Fibroblast of peridontal ligament (primary cell): ENCODE results near the gene LRRC4C.
A peak's percentile ranks its signal among the peaks of the same experiment; 100 is the strongest.

Experiments used
- DNase-seq: peaks from one replicate; pipeline ENCODE4 v3.0.0-alpha.2; 2010; ENCODE audit errors: extremely low read depth

Gene LRRC4C

DNA sequence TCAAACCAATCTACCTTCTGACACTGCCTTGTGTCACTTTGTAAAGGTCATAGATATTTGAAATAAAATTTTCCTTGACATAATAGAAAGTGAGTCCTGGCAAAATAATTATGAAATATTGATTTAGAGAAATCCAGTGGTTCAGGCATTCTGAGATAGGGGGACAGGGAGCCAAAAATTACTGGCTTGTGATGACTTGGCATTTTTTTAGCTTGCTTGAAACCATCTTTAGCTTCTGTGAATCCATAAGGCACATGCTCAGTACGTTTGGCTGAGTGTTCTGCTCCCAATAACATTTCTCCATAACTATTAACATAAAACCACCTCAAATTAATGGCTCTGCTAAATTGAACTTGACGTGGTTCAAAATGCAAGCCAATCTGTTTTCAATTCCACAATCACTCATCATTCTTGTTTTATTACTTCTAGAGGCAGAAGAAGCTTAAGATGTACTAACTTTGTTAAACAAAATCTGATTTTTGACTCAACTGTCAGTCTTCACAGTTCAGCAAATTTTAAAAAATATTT is 209.0 kb downstream of the LRRC4C start:
- no peak for DNase-seq

DNA sequence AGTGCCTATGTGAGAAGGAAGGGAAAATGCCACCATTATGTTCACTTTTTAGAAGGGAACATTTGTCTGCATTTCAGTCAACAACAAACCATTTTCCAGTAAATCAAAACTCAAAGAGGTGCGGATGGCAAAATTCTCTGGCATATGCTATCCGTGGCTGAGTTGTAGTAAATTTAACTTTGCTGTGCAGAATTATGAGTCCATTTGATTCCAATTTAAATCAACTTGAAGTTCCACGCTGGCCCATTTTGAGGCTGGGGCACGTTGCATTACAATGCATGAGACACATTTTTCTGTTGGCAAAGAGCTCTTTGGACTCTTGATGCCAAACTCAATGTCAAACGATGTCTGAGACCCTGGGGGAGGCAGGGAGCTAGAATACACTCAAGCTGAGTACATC is 211.8 kb downstream of the LRRC4C start:
- no peak for DNase-seq

DNA sequence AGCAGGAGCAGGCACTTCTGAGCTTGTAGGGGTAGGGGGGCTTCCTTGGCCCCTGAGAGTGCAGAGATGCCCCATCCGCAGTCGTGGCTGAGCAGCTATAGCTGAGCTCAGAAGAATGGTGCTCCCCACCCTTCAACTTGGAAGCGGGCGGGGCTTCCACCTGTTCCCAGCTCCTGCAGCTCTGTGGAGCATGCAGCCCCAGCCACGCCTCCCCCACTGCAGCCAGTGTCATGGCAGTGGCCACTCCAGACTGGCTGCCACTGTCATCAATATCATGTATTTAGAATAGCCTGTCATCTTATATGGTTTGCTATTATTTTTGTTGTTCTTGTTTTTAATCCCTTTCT is 213.1 kb downstream of the LRRC4C start:
- no peak for DNase-seq

DNA sequence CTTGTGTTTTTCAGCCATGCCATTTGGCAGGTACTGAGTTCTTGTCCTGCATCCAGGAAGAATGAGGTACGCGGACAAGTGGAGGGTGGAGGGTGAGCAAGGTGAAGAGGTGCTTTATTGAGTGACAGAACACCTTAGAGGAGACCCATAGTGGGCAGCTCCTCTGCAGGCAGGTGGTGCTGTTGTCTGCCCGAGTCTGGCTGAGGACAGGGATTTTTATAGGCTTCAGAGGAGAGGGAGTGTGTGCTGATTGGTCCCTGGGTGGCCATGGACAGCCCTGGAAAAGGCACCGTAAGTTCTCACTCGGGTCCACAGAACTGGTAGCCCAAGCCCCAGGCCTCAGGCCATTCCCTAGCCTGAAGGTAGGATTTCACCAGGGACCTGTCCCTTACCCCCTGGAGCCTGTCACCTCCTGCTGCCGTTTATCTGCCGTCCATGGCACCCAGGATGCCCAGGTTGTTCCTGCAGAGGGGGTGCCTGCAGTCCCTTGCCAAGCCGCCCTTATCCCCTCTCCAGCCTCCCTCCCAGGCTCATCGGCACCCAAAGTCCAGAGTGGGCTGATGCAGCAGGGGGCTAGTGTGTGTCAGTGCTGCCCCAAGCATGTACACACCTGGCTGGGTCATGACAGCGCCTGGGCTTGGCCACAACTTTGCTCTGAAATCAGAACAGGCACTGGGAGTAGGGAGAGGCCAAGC is 213.6 kb downstream of the LRRC4C start:
- DNase-seq = no peak

DNA sequence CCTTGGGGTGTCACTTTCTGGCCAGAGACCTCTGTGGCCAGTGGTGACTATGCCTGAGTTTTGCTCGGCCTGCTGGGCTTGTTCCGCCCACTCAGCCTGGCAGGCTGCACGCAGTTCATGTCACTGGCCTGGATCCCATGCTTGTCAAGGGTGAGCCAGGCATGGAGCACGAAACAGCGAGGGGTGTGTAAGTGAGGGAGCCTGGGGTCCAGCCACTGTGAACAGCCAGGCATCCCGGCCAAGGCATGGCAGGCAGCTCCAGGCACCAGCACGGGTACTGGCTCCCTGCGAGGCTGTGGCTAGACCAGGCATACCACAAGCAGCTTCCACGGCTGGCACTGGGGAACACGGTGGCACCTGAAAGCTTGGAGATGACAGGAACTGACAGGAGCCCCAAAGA is 214.3 kb downstream of the LRRC4C start:
- DNase-seq = no peak

DNA sequence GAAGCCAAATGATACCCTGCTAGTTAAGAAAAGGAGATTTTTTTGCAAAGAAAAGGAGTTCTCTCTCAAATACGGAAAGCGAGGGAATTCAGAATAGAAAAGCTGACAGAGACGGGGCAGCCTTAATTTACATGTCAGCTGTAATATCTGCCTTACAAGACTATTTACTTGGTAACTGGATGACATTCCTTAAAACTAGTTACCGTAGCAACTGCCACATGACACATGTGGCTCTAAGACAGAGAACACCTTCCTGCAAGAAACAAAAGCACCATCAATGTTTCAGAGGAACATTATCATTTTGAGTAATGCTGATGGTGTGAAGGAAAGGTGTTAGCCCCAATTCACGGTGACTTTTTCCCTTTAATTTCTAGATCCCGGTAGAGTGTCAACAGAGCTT is 222.1 kb downstream of the LRRC4C start:
- no peak for DNase-seq

DNA sequence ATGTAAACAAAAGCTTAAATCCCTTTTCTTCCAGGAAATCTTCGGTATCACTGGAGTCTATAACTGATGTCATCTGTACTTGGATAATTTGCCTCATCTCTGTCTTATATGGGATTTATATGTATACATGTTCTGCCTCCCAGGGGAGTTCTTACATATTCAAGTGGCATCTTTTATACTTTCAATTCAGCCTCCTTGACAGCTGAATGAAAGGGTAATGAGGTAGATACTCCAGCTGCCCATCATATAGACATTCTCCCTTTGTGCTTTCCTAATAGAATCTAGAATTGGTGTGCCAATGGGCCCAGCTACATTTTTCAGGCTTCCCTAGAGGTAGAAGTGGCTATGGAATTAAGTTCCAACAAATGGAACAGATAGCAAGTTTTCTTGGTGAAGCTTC is 223.8 kb downstream of the LRRC4C start:
- DNase-seq = no peak

DNA sequence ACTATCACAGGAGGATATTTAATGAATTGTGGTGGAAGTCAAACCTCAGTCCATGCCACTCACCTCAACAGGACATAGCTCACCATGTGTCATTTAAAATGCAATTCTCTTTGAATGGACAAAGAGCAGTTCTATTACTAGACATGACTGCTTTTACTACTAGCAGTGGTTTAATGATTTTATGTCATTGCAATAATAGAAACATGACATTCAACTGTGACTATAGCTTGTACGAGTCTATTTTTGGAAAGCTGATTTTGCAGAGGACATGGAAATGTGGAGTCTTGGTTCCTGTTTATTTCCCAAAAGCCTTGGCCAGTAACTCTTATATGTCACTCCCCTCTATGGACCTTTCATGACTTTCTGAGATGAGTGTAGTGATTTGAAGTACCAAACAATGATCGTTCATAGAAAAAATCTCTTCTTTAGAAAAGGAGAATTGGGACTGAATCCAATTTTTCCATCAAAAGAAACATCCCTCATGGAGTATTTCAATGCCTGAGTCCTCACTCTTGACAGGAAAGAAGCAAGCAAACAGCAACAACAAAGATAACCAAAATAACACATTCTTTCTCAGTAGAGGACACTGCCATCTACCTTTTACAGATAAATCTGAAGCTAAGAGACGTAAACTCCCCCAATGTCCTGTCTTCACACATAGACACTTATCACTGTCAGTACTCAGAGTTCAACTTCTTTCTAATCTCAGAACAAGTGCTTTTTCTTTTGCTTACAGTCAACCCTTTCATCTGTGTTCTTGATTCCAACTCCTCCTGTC is 233.4 kb downstream of the LRRC4C start:
- no peak for DNase-seq

DNA sequence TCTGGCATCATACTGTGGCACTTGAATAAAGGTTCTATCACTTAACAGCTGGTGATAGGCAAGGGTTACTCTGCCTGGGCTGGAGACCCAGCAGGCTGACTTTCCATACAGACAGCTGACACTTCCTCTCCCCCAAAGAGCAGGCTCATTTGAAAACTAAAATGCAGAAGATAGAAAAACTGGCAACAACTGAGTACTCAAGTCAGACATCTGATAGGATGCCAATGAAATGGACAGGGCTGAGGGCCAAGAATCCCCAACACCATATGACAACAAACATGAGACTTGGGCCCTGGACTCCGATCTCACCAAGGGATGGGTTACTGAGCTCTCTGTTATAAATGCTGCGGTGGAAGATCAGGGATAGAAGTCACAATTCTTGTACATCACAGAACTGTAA is 237.2 kb downstream of the LRRC4C start:
- DNase-seq = no peak

DNA sequence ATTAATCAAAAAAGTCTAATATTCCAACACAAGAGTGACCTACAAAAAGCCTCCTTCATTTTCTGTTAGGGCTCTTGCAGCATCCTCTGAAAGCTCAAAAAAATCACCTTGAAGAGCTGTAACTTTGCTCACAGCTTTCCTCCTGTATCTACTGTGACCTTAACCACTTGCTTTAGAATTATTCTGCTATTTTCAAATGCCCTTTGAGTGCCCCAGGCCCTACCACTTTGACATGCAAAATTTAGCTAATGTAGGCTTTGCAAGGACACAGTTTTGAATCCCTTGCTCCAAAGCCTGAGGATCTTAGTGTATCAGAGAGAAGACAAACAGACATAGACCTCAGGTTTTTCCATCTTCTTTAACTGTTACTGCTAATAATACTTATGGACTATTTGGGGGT is 253.1 kb downstream of the LRRC4C start:
- DNase-seq = no peak

DNA sequence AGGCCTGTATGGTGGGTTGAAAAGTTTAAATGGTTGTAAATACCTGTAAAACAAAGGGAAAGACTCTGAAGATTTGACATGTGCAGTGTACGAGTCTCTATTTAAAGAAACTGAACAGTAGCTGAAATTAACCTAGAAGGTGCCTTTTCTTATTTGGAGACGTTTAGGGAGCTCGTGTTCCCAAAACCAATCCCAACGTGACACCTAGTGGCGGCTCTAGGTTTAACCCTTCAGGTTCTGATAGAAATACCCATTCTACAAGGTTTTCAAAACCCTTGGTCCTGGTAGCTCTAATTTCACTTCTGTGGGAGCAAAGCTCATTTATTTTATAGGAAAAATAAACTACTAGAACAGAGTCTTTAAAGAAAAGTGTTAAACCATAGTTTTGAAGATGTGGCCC is 258.3 kb downstream of the LRRC4C start:
- DNase-seq = peak; percentile 4

DNA sequence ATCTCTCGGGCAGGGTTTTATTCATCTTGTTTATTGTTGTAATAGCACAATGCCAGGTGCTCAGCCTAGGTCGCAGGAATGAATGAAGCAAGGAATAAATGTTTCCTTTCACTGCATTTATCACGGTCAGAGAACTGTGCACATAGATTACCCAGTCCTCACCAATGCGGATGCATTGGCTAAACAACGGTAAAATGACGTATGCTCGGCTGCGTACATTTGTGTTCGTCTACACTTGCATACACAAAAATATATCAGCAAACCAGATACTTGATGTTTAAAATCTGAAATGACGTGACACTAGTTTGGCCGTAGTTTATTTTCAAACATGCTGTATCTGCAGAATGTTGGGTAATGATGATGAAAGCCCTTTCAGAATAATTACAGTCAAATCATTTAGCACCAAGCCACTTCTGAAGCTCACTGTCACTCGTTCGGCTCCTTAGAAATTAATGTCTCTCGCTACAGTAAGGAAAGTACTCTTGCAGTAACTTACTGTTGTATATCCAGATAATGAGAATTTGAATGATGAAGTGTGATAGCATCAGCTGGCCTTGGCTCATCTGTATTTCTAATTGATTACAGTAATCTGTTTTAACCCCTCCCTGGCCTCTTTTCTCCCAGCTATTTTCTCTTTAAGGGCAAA is 268.9 kb downstream of the LRRC4C start:
- no peak for DNase-seq

DNA sequence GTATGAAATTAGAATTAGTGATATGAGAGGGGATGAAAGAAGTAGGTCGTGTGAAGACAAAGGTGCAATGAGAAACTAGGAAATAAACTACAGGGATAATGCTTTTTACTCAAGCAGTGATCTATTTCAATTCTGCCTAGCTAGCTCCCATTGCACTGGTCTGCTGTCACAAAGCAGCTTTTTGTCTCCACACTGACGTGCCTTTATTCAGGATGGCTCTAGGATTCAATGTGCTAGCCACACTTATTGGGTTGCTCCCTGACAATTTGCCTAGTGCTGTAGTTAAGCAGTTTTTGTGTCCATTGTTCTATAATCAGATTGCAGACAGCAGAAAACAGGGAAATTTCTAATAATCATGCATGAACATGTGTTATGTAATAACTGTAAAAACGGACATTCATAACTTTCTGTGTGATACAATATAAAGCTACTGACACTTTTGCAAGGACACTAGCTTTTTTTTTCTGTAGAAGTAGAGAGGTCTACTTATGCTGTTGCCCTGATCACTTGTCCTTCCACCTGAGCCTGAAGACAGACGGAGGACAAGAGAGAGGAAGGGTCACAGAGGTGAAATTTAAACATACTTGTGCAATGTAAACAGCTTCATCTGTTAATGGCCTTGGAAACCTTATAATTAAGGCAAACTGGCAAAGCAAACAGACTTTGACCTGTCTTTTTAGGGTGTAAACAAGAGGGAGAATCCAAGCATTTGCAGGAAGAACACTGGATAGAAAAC is 269.6 kb downstream of the LRRC4C start:
- DNase-seq = no peak

DNA sequence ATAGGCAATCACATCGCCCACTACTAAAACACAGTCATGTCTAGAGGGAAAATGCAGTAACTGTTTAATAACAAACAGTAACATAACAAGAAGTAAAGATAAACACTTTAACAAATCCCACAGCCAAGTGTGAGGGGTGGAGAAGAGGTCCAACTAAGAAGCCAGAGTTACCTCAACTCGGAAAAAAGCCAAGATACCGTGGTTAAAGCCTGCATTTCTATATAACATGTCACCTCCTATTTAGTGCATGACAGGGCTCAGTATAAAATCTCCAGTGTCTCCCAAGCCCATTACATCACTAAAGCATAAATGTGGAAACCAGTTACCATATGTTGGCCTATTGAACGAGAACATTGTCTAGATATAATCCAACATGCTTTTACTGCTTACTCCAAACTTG is 281.7 kb downstream of the LRRC4C start:
- DNase-seq = no peak

DNA sequence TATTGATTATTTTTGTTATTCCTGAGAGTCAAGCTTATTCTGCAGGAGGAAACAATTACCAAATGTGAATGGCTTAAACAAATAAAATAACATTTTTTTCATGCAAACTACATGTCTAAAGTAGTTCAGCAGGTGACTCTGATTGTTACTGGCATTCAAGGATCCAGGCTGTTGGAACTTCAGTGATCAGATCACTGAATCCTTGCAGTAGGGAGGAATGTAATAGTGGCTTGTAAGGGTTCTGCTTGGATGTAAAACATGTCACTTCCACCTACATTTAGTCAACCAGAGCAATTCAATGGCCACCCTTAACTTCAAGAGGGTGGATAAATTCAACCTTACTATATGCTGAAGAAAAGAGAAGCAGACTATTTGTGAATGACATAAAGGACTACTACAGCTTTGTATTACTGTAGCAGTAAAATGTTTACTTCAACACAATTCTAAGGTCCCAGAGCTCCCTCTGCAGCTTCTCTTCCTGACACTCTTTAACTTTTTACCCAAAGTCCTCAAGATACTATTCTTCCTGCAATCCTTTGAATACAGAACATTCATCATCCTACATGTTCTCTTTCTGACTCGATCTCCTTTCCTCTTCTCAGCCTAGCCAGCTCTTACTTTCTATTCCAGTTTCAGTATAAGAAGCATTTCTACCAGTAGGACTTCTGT is 284.0 kb downstream of the LRRC4C start:
- no peak for DNase-seq

DNA sequence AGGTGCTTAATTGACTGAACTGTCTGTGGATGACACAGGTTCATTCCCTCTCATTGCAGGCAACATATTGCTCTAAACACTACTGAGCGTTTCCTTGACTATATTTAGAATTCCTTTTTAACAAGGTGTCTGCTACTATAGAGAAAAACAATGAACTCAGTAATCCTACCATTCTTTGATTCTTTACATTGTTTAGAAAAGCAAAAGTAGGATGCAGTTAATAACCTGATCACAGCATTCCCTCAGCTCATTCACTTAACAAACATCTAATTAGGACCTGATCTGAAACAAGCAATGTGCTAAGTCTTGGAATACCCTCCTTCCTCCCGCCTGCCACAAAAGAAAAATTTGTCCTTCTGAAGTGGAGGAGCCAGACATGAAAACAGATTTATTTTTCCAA is 313.1 kb downstream of the LRRC4C start:
- DNase-seq = no peak

DNA sequence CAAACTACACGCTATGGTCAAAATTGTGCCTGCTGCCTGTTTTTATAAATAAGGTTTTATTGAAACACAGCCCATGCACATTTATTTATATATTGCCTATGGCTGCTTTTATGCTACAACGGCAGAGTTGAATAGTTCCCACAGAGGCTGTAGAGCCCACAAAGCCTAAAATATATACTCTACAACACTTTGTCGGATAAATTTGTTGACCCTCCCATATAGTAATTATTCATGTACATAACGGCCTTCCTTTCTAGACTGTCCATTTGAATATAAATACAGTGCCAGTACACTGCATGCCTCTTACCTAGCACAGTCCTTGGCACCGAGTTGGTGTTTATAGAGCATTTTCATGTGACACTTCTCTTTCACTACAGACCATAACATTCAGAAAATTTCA is 314.0 kb downstream of the LRRC4C start:
- no peak for DNase-seq

DNA sequence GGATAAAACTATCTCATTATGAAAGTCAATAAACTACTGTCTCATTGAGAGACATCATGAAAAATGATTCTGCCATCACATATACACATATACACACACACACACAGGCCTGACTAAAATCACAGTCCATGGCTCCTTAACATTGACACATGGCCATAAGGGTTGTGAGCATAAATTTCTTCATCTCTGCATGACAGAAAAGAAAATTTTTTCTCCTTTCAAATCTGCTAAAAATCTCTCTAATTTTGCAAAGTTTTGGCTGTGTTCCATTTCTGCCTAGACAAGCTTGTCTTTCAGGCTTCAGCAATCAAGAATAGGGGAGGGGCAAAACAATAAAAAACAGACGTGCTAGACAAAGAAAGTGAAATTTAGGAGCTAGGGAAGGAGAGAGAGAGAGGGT is 324.5 kb downstream of the LRRC4C start:
- DNase-seq = no peak

DNA sequence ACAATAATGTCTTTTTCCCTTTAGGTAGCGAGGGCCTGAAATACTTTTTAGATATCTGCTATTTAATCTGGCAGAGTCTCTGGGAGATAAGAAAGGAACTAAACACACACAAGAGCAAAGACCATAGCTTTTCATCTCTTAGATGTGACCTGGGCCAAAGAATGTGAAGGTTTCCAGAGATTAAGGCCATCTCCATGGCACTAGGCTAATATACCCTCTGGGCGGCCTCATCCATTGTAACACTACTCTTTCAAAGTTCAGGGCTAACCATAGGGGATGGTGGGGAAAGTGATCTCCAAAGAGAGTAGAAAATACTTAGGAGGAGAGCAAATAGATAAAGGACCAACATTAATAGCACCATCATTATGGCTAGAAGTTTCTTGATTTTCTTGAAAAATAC is 326.4 kb downstream of the LRRC4C start:
- no peak for DNase-seq

DNA sequence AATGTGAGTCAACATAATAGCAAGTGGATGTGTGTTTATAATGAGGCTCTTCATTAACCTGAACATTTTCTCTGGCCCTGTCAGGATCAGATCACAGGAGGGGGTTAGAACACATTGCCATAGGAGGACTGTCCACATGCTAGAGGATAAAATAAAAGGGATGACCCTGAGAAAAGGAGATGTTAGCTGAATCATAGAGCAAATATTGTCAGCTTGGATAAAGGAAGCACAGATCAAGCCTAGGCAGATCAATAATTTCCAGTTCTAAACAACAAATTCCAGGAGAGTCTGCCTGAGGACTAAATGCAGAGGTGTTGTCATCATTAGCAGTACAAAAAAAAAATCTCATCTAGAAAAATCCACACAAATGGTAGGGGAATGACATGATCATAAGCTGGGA is 337.9 kb downstream of the LRRC4C start:
- no peak for DNase-seq

DNA sequence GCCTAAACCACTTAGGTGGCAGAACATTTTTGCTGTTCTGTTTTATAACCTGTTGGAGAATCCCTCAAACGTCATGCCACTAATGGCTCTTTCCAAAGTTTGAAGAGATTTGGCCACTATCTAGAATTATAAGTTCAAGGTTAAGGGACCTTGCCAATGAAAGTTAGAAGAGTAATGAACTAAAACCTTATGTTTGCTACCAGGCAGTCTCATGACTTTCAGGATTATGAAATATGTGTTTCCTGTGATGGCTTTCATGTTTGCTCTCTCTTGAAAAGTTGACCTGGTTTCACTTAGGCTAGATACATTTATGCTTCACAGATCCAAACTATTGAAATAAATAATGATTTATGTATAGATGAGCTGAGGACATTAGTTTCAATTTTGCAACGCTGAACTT is 340.0 kb downstream of the LRRC4C start:
- no peak for DNase-seq

DNA sequence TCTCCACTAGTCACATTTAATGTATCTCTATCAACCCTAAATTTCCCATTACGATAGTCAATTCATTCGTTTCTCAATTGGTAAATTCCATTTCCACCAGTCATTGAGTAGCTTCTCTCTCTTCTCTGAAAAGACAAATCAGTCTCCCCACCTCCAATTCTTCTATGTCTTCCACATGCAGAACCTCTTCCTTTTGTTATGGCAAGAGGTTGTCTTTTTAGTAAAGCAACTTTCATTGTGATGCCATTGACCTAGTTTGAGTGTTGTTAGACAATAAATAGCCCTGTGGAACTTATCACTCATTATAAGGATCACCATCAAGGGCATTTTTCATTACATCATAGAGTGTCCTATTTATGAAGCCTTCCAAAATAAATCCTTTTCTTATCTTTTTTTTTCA is 340.9 kb downstream of the LRRC4C start:
- no peak for DNase-seq
